Activated CD8-positive, alpha-beta memory T cell treated with anti-CD3 and anti-CD28 coated beads, Interleukin-2, amount 50 U/mL, for 1 hour (primary cell): ENCODE results near the gene HOXB8.

Experiments used
- DNase-seq: peaks from one replicate; pipeline ENCODE4 v3.0.0-alpha.2; 2020; ENCODE audit errors: extremely low read depth

Gene HOXB8

DNA sequence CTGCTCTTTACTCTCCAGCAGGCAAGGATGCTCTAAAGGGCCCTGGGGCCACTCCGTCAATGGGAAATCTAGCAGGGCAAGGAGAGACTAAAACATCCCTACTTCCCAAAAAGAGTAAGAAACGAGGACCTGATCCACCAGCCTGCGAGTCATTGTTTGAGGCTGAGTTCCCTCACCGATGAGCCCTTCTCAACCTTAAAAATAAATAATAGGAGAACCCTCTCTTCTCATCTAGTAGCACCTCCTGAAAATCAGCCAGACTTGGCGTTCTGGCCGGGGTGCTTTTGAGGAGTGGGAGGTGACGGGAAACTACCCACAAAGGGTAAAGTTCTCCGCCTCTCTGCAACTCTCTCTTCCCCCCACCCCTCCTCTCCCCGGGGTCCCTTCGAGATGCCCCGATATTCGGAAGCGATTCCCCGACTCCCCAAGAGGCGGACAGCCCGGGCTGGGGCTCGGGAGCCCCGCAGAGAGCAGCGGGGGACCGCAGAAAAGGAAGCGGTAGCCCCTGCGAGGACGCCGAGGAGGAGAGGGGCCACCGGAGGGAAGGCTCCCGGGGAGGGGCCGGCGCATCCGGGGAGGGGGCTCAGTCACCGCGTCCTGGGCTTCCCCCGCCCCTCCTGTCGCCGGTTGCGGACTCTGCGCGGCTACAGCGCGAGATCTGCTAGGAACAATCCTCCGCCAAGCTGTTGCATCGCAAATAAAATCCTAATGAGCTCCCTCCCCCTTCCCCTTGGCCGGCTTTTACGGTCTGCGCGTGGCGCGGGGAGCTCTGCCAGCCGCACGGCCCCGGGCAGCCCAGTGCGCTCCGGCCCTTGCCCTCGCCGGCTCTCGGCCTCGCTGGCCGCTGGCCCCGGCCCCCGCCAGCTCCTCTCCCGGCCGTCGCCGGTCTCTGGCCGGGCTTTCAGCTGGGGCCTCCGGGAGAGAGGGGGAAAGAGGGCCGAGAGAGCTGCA is 9.7 kb upstream of the HOXB8 start:
- no peak for DNase-seq

DNA sequence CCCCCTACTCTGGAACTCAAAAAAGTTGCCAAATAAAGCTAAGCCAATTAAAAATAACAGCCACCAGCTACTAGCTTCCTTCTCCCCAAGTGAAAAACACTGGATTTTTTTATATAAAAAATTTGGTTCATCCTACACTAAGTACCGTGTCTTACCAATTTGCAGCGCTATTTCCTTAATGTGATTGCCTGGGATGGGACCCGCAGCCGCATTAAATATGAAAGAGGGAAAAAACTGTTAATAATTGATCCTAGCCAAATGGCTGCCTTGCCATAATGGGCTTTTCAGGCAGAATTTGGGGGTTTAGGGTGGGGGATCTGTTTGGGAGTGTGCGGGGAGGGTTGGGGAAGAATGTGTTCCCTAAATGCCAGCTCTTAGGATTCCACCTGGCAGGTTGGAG is 9.0 kb upstream of the HOXB8 start:
- no peak for DNase-seq

GRCh38 chr17:48623583-48623982 is 8.5 kb upstream of the HOXB8 start:
- no peak for DNase-seq

- no peak for DNase-seq
These were observed 7.8 kb upstream of the HOXB8 start for GRCh38 chr17:48622857-48623256.

DNA sequence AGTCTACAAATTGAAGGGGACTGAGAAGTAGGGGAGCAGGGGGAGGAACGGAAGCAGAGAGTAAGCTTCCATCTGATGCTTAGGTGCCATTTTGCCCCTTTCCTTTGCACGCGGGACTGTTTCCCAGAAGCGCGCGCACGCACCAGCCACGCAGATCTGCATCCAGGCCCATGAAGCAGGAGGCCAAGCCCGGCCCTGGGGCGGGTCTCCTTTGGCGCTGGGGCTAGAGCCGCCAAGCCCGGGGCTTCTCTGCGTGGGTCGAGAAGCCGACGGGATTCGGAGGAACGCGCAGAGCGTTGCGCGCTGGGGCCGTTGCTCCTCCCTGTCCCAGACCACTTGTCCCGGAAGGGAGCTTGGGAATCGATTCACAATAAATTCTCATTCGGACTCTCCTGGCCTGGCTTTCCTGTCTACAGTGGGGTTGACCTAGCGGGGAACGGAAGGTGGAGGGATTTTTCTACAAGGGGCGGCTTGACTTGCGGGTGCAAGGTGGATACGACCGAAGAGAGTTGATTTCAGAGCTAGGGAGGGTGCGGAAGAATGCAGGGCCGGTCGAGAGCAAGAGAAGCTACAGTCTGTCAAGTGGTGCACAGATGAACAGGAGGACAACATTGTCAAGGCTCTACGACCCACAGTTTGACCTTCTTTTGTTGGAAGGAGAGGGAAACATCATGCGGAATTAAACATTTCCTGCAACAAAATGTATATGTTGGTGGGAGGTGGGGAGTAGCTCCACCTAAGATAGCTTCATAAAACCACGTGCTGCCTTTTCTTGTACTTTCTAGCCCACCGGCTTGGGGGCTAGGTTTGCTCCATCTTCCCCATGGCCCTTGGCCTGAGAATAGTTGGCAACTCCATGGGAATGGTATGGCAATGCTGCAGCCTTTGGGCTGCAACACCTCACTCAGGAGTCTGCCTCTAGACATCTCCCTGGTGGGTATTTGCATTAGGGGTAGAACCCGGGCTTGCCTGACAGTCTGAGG is 6.6 kb upstream of the HOXB8 start:
- DNase-seq, result no peak

DNA sequence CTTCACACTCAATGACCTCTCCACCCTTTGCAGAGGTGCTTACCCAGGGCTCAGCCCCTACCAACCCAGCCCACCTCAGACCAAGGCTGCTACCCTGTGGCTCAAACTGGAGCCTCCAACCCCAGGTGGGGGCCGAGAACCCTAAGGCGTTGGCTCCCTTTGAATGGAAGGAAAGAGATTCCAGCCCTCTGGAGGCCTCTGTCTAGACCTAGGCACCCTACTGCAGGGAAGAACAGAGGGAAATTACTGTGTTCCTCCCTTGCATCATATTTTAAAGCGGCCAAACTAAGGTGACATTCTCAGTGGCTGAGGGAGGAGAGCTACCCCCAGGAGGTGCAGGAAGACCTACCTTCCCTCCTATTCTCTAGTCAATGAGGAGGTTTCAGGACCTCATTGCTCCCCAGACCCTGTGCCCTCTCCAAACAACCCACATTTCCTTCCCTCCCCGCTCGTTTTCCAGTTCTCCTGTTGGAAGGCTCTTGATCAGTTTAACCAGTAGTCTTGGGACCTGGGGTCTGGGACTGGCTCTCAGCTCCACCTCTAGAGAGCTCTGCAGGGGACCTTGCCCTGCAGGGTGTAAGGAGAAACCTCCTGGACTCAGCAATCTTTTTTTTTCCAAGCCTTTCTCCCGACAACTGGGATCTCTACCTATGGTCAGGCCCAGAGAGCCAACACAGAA is 5.5 kb upstream of the HOXB8 start:
- no peak for DNase-seq

DNA sequence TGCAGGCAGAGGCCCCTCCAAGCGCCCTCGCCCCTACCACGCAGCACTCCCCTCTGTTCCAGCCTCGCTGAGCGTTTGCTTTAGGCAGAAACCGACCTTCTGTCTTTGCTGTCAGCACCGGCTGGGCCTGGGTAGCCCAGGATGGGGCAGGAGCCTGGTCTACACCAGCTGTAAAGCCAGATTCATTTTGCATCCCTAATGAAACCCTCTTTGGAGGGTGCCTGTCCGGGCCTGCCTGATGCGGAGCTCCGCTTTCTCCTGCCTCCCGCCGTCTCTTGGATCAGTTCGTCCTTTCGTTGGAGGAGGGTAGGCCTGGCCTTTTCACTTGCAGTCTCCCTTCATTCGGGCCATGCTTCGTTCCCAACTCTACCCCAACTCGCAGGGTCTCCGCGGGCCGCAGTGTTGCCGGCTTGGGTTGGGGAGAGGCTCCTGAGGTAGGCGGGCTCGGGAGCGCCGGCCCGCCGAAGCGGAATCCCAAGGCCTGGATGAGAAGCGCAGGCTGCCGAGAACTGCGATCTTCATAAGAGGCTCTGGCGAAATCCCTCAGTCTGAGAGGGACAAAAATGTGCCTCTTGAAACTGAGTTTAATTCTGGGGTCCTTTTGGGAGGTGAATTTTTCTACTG is 4.8 kb upstream of the HOXB8 start:
- DNase-seq, result no peak

DNA sequence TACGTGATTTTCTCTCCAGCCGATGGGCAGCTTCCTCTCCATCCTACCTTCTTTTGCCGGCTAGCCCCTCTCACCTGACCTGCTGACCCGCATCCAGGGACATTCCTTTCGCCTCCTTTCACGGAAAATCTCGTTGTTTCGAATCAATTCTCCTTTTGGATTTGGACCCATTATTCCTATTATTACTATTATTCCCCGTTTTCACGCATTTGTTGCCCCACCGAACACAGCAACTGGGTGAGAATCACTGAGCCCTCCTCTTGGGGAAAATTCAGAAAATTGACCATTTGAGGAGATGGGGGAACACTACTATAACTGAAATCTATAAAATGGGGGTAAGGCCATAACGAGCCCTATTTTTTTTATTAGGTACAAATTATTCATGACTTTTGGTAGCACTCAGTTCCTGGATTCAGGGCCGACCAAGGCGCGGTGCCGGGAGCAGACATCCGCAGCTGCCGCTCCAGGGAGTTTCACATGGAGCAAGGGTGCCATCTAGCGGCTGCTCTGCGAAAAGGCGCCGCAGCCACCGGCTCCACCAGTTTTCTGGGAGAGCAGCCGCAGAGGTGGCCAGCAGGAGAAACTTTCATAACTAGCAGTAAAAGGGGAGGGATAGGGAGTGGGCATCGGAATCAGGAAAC is 3.3 kb upstream of the HOXB8 start:
- peak; percentile 47 for DNase-seq

- no peak for DNase-seq
These were observed 2.6 kb upstream of the HOXB8 start for GRCh38 chr17:48617471-48618255.

GRCh38 chr17:48616717-48617470 is 1.8 kb upstream of the HOXB8 start:
- no peak for DNase-seq

DNA sequence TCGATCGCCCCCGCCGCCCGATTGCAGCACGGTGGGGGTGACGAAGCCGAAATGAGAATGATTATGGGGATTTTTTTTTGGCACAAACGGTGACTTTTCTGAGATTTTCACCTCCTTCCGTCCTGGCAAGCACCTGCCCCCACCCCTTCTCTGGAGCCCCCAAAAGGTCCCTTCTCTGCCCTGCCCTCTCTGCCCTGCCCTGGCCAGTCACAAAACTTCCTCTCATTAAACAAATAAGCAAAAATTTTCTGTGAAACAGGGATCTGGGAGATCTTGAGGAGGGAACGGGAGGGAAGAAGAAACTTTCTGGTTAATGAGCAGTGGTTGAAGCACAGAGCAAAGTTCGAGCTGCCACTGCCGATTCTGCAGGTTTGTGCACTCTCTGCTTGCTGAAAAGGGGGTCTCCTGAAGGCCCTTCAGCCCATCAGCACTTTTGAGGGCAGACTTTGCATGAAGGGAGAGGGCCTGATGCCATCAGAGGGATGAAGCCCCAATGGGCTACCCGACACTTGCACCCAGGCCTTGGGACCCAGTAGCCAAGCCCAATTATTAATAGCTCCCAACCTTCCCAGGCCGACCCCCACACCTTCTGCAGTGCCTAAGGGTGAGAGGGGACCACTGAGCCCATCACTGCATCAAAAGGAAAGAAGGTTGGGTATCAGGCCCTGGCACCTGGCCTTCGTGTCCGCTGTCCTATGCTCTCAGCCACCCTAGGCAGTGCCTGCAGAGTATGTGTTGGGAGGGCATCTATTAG is 1.0 kb upstream of the HOXB8 start:
- no peak for DNase-seq

DNA sequence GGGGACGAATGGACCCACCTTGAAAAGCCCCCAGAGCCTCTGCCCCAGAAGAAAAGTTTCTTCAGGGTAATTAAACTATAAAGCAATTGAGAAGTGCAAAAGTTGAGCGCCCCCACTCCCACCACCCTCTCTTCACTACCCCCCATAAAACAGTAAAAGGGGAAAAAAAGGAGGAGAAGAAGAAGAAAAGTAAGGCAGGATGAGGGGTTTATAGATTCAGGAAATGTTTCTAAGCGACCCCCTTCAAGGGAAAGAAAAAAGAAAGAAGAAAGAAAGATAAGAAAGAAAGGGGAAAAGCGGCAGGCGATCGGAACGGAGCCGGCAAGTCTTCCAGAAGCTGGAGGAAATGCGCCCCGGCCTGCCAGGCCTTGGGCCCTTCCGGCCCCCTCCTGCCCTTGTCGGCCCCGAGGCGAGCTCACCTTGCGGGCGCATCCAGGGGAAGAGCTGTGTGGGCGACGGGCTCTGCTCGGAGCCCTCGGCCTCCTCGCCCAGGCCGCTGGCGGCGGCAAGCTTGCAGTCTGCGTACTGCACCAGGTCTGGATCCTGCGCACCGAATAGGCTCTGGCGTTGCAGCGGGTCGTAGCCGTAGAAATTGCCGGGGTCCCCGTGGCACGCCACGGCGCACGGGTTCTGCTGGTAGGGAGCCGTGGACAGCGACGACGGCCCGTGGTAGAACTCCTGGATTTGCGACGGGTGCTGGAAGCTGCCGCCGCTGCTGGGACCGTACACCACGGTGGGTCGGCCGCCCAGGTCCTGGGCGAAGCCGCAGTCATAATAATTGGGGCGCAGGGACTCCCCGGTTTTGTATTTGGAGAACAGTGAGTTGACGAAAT is 1.0 kb downstream of the HOXB8 start:
- no peak for DNase-seq

GRCh38 chr17:48612854-48613691 is 2.0 kb downstream of the HOXB8 start:
- DNase-seq, result no peak

DNA sequence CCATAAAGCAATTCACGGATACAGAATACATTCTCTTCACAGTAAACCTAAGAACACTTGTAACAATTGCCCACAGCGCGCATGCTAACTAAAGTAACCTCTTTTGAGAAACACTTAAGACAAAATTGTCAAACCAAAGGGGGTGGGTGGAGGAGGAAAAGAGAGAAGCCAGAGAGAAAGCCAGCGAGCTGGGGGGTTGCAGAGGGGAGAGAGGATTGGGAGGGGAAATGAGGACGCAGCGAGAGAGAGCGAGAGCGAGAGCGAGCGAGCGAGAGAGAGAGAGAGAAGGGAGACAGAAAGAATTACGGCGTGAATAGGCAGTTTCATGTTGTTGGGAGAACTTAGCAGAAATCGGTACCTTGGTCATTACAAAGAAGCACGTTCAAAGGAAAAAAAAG is 2.6 kb downstream of the HOXB8 start:
- no peak for DNase-seq

GRCh38 chr17:48611681-48612455 is 3.2 kb downstream of the HOXB8 start:
- DNase-seq, result no peak

GRCh38 chr17:48611213-48611612 is 3.9 kb downstream of the HOXB8 start:
- DNase-seq, result no peak
